Measurements from ENCODE around the gene GPC3. TPM values are rescaled to one million over a fixed set of nuclear protein-coding genes. Genes with fewer than 3 reads are reported as not detected.

Gene GPC3
- total and polyA plus RNA-seq, 2 experiments from 2014 or later, result 36.8 to 60.1 TPM

DNA sequence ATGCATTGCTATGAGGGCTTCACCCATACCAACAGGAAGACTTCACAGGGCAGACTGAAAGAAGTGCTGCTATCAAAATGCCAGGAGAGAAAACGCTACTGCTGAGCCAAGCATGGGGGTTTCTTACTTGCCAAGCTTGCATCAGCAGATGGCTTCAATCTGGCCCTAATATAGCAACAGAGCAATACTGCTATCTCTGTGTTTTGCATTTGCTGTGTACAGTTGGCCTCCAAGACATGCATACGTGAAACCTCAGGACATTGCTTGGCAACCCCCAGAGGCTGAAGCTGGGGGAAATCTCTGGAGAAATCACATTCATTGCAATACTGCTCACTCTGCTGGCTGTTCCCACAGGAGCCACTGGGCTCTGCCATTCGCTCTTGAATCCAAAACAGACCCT, 442.9 kb downstream of the GPC3 start:
- H3K4me2 ChIP-seq, result no peak overlapping the region
- no peak overlapping the region for H3K27ac ChIP-seq (ENCODE audit: low read depth)
- H4K20me1 ChIP-seq (replicated peaks; ENCODE audit: insufficient read depth), result no peaks in the 10 kb centered on the region
- no peak overlapping the region for H3K4me3 ChIP-seq
- Mint-ChIP-seq H3K9me3 (peaks cover 4% of the 10 kb centered on the region; the same call in 1 of the 3 replicates), H3K27me3 (ENCODE audit: insufficient read depth, low read depth, poor library complexity) (peaks cover 7% of the 10 kb centered on the region), H3K4me3 (no peak overlapping the region), H3K36me3 (ENCODE audit: low read depth) (peaks cover 14% of the 10 kb centered on the region), H3K4me1 (peaks cover 10% of the 10 kb centered on the region), H3K27ac (no peak overlapping the region)
- DNase-seq (ENCODE audit: low spot score), result no peak
- no peaks in the 10 kb centered on the region for H3F3A ChIP-seq (replicated peaks; ENCODE audit: low read depth)
- no peak overlapping the region for H2AFZ ChIP-seq
- no peaks in the 10 kb centered on the region for H3K36me3 ChIP-seq (ENCODE audit: insufficient read depth)
- no peak for ATAC-seq
- H3K79me2 ChIP-seq (replicated peaks; ENCODE audit: insufficient read depth), result no peaks in the 10 kb centered on the region
- H3K4me1 ChIP-seq (ENCODE audit: insufficient read depth), result peaks cover 4% of the 10 kb centered on the region; the same call in 1 of the 2 replicates
- no peaks in the 10 kb centered on the region for H3K9me2 ChIP-seq (ENCODE audit: insufficient read depth)
- TF ChIP-seq, protein P1, sequence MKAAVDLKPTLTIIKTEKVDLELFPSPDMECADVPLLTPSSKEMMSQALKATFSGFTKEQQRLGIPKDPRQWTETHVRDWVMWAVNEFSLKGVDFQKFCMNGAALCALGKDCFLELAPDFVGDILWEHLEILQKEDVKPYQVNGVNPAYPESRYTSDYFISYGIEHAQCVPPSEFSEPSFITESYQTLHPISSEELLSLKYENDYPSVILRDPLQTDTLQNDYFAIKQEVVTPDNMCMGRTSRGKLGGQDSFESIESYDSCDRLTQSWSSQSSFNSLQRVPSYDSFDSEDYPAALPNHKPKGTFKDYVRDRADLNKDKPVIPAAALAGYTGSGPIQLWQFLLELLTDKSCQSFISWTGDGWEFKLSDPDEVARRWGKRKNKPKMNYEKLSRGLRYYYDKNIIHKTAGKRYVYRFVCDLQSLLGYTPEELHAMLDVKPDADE (IDR thresholded peaks at IDR 0.05), result no peak
- TF ChIP-seq JUNB (IDR thresholded peaks at IDR 0.05; ENCODE audit: unreplicated experiment) (no peak), EZH2phosphoT487 (IDR thresholded peaks at IDR 0.05; ENCODE audit: unreplicated experiment) (no peak), STAT1 (IDR thresholded peaks at IDR 0.05; ENCODE audit: unreplicated experiment) (no peak), ZNF331 (CRISPR knock-in tag; IDR thresholded peaks at IDR 0.05; ENCODE audit: low read depth) (no peak), ZNF114 (CRISPR knock-in tag; IDR thresholded peaks at IDR 0.05) (no peak), NANOG (IDR thresholded peaks at IDR 0.05; ENCODE audit: borderline replicate concordance) (no peak), EZH2 (IDR thresholded peaks at IDR 0.05; ENCODE audit: low read depth, unreplicated experiment) (no peak)
- TF ChIP-seq, protein P2, sequence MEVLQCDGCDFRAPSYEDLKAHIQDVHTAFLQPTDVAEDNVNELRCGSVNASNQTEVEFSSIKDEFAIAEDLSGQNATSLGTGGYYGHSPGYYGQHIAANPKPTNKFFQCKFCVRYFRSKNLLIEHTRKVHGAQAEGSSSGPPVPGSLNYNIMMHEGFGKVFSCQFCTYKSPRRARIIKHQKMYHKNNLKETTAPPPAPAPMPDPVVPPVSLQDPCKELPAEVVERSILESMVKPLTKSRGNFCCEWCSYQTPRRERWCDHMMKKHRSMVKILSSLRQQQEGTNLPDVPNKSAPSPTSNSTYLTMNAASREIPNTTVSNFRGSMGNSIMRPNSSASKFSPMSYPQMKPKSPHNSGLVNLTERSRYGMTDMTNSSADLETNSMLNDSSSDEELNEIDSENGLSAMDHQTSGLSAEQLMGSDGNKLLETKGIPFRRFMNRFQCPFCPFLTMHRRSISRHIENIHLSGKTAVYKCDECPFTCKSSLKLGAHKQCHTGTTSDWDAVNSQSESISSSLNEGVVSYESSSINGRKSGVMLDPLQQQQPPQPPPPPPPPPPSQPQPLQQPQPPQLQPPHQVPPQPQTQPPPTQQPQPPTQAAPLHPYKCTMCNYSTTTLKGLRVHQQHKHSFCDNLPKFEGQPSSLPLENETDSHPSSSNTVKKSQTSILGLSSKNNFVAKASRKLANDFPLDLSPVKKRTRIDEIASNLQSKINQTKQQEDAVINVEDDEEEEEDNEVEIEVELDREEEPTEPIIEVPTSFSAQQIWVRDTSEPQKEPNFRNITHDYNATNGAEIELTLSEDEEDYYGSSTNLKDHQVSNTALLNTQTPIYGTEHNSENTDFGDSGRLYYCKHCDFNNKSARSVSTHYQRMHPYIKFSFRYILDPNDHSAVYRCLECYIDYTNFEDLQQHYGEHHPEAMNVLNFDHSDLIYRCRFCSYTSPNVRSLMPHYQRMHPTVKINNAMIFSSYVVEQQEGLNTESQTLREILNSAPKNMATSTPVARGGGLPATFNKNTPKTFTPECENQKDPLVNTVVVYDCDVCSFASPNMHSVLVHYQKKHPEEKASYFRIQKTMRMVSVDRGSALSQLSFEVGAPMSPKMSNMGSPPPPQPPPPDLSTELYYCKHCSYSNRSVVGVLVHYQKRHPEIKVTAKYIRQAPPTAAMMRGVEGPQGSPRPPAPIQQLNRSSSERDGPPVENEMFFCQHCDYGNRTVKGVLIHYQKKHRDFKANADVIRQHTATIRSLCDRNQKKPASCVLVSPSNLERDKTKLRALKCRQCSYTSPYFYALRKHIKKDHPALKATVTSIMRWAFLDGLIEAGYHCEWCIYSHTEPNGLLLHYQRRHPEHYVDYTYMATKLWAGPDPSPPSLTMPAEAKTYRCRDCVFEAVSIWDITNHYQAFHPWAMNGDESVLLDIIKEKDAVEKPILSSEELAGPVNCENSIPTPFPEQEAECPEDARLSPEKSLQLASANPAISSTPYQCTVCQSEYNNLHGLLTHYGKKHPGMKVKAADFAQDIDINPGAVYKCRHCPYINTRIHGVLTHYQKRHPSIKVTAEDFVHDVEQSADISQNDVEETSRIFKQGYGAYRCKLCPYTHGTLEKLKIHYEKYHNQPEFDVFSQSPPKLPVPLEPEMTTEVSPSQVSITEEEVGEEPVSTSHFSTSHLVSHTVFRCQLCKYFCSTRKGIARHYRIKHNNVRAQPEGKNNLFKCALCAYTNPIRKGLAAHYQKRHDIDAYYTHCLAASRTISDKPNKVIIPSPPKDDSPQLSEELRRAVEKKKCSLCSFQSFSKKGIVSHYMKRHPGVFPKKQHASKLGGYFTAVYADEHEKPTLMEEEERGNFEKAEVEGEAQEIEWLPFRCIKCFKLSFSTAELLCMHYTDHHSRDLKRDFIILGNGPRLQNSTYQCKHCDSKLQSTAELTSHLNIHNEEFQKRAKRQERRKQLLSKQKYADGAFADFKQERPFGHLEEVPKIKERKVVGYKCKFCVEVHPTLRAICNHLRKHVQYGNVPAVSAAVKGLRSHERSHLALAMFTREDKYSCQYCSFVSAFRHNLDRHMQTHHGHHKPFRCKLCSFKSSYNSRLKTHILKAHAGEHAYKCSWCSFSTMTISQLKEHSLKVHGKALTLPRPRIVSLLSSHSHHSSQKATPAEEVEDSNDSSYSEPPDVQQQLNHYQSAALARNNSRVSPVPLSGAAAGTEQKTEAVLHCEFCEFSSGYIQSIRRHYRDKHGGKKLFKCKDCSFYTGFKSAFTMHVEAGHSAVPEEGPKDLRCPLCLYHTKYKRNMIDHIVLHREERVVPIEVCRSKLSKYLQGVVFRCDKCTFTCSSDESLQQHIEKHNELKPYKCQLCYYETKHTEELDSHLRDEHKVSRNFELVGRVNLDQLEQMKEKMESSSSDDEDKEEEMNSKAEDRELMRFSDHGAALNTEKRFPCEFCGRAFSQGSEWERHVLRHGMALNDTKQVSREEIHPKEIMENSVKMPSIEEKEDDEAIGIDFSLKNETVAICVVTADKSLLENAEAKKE (CRISPR knock-in tag; IDR thresholded peaks at IDR 0.05), result no peak
- TF ChIP-seq, protein P3, sequence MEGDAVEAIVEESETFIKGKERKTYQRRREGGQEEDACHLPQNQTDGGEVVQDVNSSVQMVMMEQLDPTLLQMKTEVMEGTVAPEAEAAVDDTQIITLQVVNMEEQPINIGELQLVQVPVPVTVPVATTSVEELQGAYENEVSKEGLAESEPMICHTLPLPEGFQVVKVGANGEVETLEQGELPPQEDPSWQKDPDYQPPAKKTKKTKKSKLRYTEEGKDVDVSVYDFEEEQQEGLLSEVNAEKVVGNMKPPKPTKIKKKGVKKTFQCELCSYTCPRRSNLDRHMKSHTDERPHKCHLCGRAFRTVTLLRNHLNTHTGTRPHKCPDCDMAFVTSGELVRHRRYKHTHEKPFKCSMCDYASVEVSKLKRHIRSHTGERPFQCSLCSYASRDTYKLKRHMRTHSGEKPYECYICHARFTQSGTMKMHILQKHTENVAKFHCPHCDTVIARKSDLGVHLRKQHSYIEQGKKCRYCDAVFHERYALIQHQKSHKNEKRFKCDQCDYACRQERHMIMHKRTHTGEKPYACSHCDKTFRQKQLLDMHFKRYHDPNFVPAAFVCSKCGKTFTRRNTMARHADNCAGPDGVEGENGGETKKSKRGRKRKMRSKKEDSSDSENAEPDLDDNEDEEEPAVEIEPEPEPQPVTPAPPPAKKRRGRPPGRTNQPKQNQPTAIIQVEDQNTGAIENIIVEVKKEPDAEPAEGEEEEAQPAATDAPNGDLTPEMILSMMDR (conservative IDR thresholded peaks at IDR 0.05; ENCODE audit: low read depth in 2 of 2), result no peak
- no peaks in the 10 kb centered on the region for H3K27me3 ChIP-seq (ENCODE audit: insufficient read depth)

Measured in GM23338 (cell line).